ENCODE data around the gene SULT1C3.

Gene SULT1C3

DNA sequence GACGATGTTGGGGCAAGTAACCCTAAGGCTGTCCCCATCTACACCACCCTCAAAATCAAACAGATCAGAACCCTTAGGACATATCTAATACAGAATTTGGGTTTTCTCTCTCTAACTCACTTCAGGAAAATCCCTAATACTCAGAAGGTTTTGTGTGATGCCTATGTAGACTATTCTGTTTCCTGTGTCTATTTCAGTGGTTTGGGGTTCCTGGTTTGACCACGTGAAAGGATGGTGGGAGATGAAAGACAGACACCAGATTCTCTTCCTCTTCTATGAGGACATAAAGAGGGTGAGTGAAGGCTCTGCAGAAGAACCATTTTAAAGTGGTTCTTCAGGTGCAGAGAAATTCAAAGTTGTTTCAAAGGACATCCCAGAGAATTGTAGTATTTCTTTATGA, 65.2 kb downstream of the SULT1C3 start:
- no peak for DNase-seq

DNA sequence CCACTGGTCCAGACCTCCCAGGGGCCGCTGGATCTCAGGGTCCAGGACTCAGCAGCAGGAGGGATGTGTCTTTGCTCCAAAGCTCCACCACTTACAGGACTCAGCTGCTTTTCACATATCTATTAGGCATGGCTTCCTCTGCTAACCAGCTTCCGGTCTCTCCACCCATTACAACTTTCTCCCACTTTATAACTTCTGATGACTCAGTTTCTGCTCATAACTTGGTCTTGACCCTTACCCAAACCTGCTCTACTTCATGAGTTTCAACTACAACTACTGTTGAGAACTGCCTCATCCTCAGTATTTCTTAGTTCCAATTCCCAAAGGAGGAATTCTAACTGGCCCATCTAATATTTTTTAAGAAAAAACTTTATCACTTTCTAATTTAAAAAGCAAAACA, 66.1 kb downstream of the SULT1C3 start:
- no peak for DNase-seq

DNA sequence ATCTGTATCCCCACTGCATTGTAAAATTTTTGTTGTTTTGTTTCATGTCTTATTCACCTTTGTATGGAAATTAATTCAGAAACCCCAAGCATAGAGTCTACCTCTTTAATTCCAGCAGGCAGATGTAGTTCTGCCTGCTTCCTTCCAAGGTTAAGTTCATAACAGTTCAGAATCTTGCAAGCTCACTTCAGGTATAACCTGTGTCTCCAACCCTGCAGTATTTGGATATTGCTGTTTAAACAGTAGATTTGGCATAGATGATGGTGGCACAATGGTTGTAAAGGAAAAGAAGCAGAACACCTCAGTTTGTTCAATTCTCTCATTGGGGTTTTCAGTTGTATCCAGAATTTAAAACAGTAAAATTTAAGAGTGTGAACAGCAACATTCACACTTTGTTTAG, 70.1 kb downstream of the SULT1C3 start:
- no peak for DNase-seq

Measured in eye (tissue), 1 donor.